HCT116 (cell line): ENCODE data around the gene CCL8.

Source experiments
- CEBPB ChIP-seq: IDR thresholded peaks from 2 replicates; pipeline ENCODE4 v1.6.1; 2012; ENCODE audit warnings: low read depth
- ELF1 ChIP-seq: IDR thresholded peaks from 2 replicates; pipeline ENCODE4 v1.6.1; 2012; ENCODE audit warnings: low read depth, borderline replicate concordance
- JUND ChIP-seq: IDR thresholded peaks from 2 replicates; pipeline ENCODE4 v1.6.1; 2012
- POLR2A ChIP-seq: IDR thresholded peaks from 2 replicates; pipeline ENCODE4 v1.7.0; 2011; ENCODE audit warnings: borderline replicate concordance; ENCODE audit not compliant: insufficient read depth, insufficient read length; ENCODE audit errors: extremely low read depth
- SP1 ChIP-seq: IDR thresholded peaks from 2 replicates; pipeline ENCODE4 v1.6.1; 2012; ENCODE audit warnings: low read depth
- ZNF274 ChIP-seq: fragments of 200-500 bp; sonication (Bioruptor generic); IDR thresholded peaks from 2 replicates; pipeline ENCODE4 v1.6.1; 2014; ENCODE audit warnings: mild to moderate bottlenecking, low read depth, low read length, inconsistent platforms
- TF ChIP-seq, protein P1 (sequence below), 3 experiments: fragments of 200-600 bp in 1 of 3; sonication (generic) in 1 of 3; IDR thresholded peaks in 2 of 3; conservative IDR thresholded peaks in 1 of 3; 2 replicates each; pipeline ENCODE4 v1.5.1; 2012 to 2017; ENCODE audit warnings: low read depth in 2 of 3, low read length in 2 of 3, antibody characterized with exemption in 1 of 3, borderline replicate concordance in 1 of 3, control low read depth in 1 of 3, mild to moderate bottlenecking in 1 of 3, mixed read lengths in 1 of 3, mixed run types in 1 of 3, moderate library complexity in 1 of 3; ENCODE audit not compliant: insufficient read depth in 1 of 3
- TF ChIP-seq, protein P2 (sequence below): IDR thresholded peaks from 2 replicates; pipeline ENCODE4 v1.6.1; 2012

DNA sequence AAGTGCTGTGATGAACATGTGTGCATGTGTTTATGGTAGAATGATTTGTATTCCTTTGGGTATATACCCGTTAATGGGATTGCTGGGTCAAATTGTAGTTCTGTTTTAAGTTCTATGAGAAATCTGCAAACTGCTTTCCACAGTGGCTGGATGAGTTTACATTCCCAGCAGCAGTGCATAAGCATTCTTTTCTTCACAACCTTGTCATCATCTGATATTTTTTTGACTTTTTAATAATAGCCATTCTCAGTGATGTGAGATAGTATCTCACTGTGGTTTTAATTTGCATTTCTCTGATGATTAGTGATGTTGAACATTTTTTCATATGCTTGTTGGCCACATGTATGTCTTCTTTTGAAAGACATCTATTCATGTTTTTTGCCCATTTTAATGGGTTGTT is 18.5 kb downstream of the CCL8 start:
- TF ChIP-seq POLR2A (no peak), JUND (no peak), ZNF274 (no peak), ELF1 (no peak), CEBPB (no peak), SP1 (no peak)
- TF ChIP-seq, protein P1, sequence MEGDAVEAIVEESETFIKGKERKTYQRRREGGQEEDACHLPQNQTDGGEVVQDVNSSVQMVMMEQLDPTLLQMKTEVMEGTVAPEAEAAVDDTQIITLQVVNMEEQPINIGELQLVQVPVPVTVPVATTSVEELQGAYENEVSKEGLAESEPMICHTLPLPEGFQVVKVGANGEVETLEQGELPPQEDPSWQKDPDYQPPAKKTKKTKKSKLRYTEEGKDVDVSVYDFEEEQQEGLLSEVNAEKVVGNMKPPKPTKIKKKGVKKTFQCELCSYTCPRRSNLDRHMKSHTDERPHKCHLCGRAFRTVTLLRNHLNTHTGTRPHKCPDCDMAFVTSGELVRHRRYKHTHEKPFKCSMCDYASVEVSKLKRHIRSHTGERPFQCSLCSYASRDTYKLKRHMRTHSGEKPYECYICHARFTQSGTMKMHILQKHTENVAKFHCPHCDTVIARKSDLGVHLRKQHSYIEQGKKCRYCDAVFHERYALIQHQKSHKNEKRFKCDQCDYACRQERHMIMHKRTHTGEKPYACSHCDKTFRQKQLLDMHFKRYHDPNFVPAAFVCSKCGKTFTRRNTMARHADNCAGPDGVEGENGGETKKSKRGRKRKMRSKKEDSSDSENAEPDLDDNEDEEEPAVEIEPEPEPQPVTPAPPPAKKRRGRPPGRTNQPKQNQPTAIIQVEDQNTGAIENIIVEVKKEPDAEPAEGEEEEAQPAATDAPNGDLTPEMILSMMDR (IDR thresholded peaks at IDR 0.05 in 2 of 3, conservative IDR thresholded peaks at IDR 0.05 in 1 of 3; ENCODE audit: borderline replicate concordance in 1 of 3, insufficient read depth in 1 of 3, low read depth in 2 of 3, low read length in 2 of 3): no peak
- TF ChIP-seq, protein P2, sequence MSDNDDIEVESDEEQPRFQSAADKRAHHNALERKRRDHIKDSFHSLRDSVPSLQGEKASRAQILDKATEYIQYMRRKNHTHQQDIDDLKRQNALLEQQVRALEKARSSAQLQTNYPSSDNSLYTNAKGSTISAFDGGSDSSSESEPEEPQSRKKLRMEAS: no peak
